ENCODE measurements around the gene SCN10A. TPM values are rescaled to one million over a fixed set of nuclear protein-coding genes. Genes with fewer than 3 reads are reported as not detected.

The SCN10A gene
- total RNA-seq, 4 donors from 2014 or later = not detected

GRCh38 chr3:38725726-38726419, 90.1 kb downstream of the SCN10A start:
- Histone ChIP-seq H3K4me3 (no peak overlapping the region), H3K36me3 (no peaks in the 10 kb centered on the region), H3K4me1 (no peaks in the 10 kb centered on the region), H3K27me3 (no peaks in the 10 kb centered on the region), H3K27ac (no peak overlapping the region), H3K9me3 (no peaks in the 10 kb centered on the region)
- TF ChIP-seq EP300 (IDR thresholded peaks at IDR 0.05) (no peak), POLR2A (IDR thresholded peaks at IDR 0.05) (no peak), CTCF (IDR thresholded peaks at IDR 0.05) (no peak), POLR2AphosphoS5 (IDR thresholded peaks at IDR 0.05) (no peak)
- DNase-seq (ENCODE audit: low spot score in 2 of 2) = no peak
- 55% methylated on average over 5 of the region's 5 CpGs for WGBS

DNA sequence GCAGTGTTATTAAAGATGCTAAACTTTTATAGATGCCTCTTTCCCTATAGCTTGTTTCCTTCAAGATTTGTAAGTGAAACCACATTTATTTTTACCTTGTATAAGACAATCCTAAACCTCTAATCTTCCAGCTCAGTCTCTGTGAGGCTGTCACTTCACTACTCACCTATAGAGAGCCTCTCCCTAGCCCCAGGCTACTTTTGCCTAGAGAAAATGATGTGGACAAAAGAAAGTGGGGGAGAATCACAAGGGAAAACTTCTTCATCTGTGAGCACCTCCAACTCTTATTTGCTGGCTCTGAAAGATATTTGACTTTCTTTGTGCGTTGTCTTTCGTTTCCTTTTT, 91.7 kb downstream of the SCN10A start:
- WGBS = 80% methylated on average over 2 of the region's 2 CpGs
- no peaks in the 10 kb centered on the region for H3K36me3 ChIP-seq
- DNase-seq (ENCODE audit: low spot score in 2 of 2) = no peak
- H3K4me3 ChIP-seq = no peak overlapping the region
- no peaks in the 10 kb centered on the region for H3K27me3 ChIP-seq
- no peak overlapping the region for H3K27ac ChIP-seq
- no peak for TF ChIP-seq POLR2AphosphoS5 (IDR thresholded peaks at IDR 0.05)
- TF ChIP-seq POLR2A (IDR thresholded peaks at IDR 0.05) = no peak
- TF ChIP-seq EP300 (IDR thresholded peaks at IDR 0.05) = no peak
- no peak for TF ChIP-seq CTCF (IDR thresholded peaks at IDR 0.05)
- H3K9me3 ChIP-seq = no peaks in the 10 kb centered on the region
- no peaks in the 10 kb centered on the region for H3K4me1 ChIP-seq

DNA sequence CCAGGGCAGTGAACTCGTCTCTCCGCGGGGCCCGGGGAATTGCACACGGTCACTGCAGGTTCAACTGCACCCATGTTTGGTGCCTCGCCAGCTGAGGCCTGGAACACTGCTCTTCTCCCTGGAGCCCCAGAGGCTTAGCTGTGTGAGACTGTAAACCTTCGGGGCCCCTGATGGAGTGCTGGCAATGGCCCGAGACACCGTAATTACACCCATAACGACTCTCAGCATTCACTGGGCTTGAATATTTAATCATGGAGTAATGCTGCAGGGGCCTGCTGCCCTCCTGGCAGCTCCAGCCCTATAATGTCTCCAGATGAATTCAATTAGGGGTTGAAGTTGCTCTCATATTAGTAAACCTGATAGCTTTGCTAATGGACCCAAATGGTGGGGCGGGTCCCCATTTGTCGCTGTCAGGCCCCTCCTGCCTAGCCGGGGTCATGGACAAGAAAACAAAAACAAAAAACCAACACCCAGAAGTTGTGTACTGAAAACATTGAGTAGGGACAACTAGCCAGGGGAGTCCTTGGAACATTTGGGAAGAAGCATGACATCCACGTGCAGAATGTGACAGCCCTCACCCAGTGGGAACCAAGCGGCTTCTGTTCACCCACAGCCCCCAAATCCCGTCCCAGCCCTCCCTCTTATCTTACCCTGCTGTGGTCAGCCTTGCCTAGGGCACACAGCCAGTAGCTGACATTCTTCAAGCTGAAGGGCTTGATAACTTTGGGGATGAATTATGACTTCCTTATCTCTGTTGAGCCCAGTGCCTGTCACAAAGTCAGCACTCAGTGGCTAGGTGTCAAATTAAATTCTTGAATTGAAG, 92.2 kb downstream of the SCN10A start:
- Histone ChIP-seq H3K9me3 (no peaks in the 10 kb centered on the region), H3K27me3 (no peaks in the 10 kb centered on the region), H3K27ac (no peak overlapping the region), H3K36me3 (no peaks in the 10 kb centered on the region), H3K4me1 (no peaks in the 10 kb centered on the region), H3K4me3 (no peak overlapping the region)
- DNase-seq (ENCODE audit: low spot score in 2 of 2) = no peak
- TF ChIP-seq CTCF (IDR thresholded peaks at IDR 0.05) (no peak), POLR2AphosphoS5 (IDR thresholded peaks at IDR 0.05) (no peak), EP300 (IDR thresholded peaks at IDR 0.05) (no peak), POLR2A (IDR thresholded peaks at IDR 0.05) (no peak)
- WGBS = 28% methylated on average over 9 of the region's 16 CpGs

- Histone ChIP-seq H3K9me3 (no peaks in the 10 kb centered on the region), H3K36me3 (no peaks in the 10 kb centered on the region), H3K27ac (no peak overlapping the region), H3K27me3 (no peaks in the 10 kb centered on the region), H3K4me1 (no peaks in the 10 kb centered on the region), H3K4me3 (no peak overlapping the region)
- TF ChIP-seq CTCF (IDR thresholded peaks at IDR 0.05) = no peak
- TF ChIP-seq POLR2AphosphoS5 (IDR thresholded peaks at IDR 0.05) = no peak
- TF ChIP-seq POLR2A (IDR thresholded peaks at IDR 0.05) = no peak
- no peak for TF ChIP-seq EP300 (IDR thresholded peaks at IDR 0.05)
- WGBS = 73% methylated on average over 9 of the region's 12 CpGs
- no peak for DNase-seq (ENCODE audit: low spot score in 2 of 2)
Measured at GRCh38 chr3:38722781-38723568, 93.0 kb downstream of the SCN10A start.

Data from suprapubic skin (tissue), 4 donors.